HCT116 (cell line): ENCODE measurements around the gene CDC37L1. TPM values are rescaled to one million over a fixed set of nuclear protein-coding genes. Genes with fewer than 3 reads are reported as not detected.

Source experiments
- ATAC-seq: fragments of 200-7000 bp; cut with Tn5 transposase; 2 replicates; pipeline ENCODE4 v1.9.1; 2020; ENCODE audit warnings: mild to moderate bottlenecking, moderate library complexity
- BruUV-seq: library from RNA; stranded (reverse); fragments of 400-500 nt; replicated peaks from 2 replicates; lab custom pipeline; 2021; lab: Mats Ljungman, UMichigan
- CTCF ChIA-PET: fragments of 300-600 bp; sonication (Branson Sonifier 250); formaldehyde crosslinking; loops from one replicate; lab custom pipeline; 2021; ENCODE audit warnings: antibody characterized with exemption; lab: Charles Lee
- POLR2A ChIA-PET: fragments of 300-600, 350-600 bp; sonication (Branson Sonifier 250); formaldehyde crosslinking; loops from one replicate; lab custom pipeline; 2021; ENCODE audit warnings: antibody characterized with exemption; lab: Charles Lee
- RAD21 ChIA-PET, 2 experiments: fragments of 300-600 bp; sonication (Branson Sonifier 250); formaldehyde crosslinking; loops; one replicate each; lab custom pipeline; 2023; ENCODE audit warnings: low total read pairs in 2 of 2; ENCODE audit not compliant: uncharacterized antibody in 2 of 2, unreplicated experiment in 2 of 2, low non-redundant PET in 1 of 2; lab: Charles Lee
- DNase-seq: peaks from one replicate; pipeline ENCODE4 v3.0.0-alpha.2; 2010; ENCODE audit warnings: low read depth, low spot score
- H2AFZ ChIP-seq: fragments of 200-600 bp; shearing (Covaris generic), sonication (generic); 2 replicates; pipeline ENCODE4 v1.6.1; 2017; ENCODE audit warnings: low read depth, mixed run types, mixed read lengths, antibody characterized with exemption, low read length; ENCODE audit not compliant: poor library complexity, severe bottlenecking
- H3K27ac ChIP-seq: 2 replicates; pipeline ENCODE4 v1.5.1; 2012; ENCODE audit warnings: low read depth, low read length
- H3K27me3 ChIP-seq: fragments of 200-600 bp; sonication (generic); 2 replicates; pipeline ENCODE4 v1.6.1; 2016; ENCODE audit warnings: mixed run types, low read length, mixed read lengths; ENCODE audit not compliant: insufficient read depth
- H3K36me3 ChIP-seq, 2 experiments: fragments of 200-500 bp in 1 of 2; fragments of 200-600 bp in 1 of 2; sonication (Bioruptor generic) in 1 of 2; sonication (generic) in 1 of 2; 2 replicates each; pipeline versions ENCODE4 v1.5.1 to v1.6.1; 2014 to 2016; ENCODE audit warnings: low read length in 2 of 2, inconsistent platforms in 1 of 2, mixed read lengths in 1 of 2, mixed run types in 1 of 2; ENCODE audit not compliant: insufficient read depth in 2 of 2, control insufficient read depth in 1 of 2
- H3K4me1 ChIP-seq, 2 experiments: fragments of 200-600 bp in 1 of 2; sonication (generic) in 1 of 2; 2 replicates each; pipeline versions ENCODE4 v1.5.1 to v1.6.1; 2012 to 2017; ENCODE audit warnings: low read length in 2 of 2, inconsistent platforms in 1 of 2, mild to moderate bottlenecking in 1 of 2, mixed read lengths in 1 of 2, mixed run types in 1 of 2, moderate library complexity in 1 of 2; ENCODE audit not compliant: insufficient read depth in 2 of 2, control insufficient read depth in 1 of 2
- H3K4me2 ChIP-seq: fragments of 200-600 bp; sonication (generic); 2 replicates; pipeline ENCODE4 v1.6.1; 2017; ENCODE audit warnings: mixed run types, low read length, mixed read lengths
- H3K4me3 ChIP-seq, 2 experiments: fragments of 200-600 bp in 1 of 2; sonication (generic) in 1 of 2; replicated peaks in 1 of 2; 2 replicates each; pipeline ENCODE4 v1.5.1; 2011 to 2016; ENCODE audit warnings: low read length in 2 of 2, control low read depth in 1 of 2, low read depth in 1 of 2, mild to moderate bottlenecking in 1 of 2, mixed read lengths in 1 of 2, mixed run types in 1 of 2
- H3K79me2 ChIP-seq: fragments of 200-600 bp; sonication (generic); 2 replicates; pipeline ENCODE4 v1.6.1; 2017; ENCODE audit warnings: mild to moderate bottlenecking, mixed run types, low read length, moderate library complexity, mixed read lengths; ENCODE audit not compliant: insufficient read depth
- H3K9ac ChIP-seq: fragments of 200-600 bp; sonication (generic); 2 replicates; pipeline ENCODE4 v1.6.1; 2016; ENCODE audit warnings: low read length, mixed read lengths
- H3K9me2 ChIP-seq: fragments of 200-600 bp; sonication (generic), shearing (Covaris generic); 2 replicates; pipeline ENCODE4 v1.6.1; 2017; ENCODE audit warnings: mixed run types, mild to moderate bottlenecking, moderate library complexity; ENCODE audit not compliant: insufficient read depth
- H3K9me3 ChIP-seq, 2 experiments: fragments of 200-500 bp in 1 of 2; fragments of 200-600 bp in 1 of 2; sonication (Bioruptor generic) in 1 of 2; sonication (generic) in 1 of 2; 2 replicates each; pipeline ENCODE4 v1.6.1; 2014 to 2017; ENCODE audit warnings: low read length in 2 of 2, mixed read lengths in 2 of 2, inconsistent platforms in 1 of 2, low read depth in 1 of 2, mild to moderate bottlenecking in 1 of 2, mixed run types in 1 of 2, moderate library complexity in 1 of 2; ENCODE audit not compliant: control insufficient read depth in 1 of 2, insufficient read depth in 1 of 2
- H4K20me1 ChIP-seq: fragments of 200-600 bp; sonication (generic), shearing (Covaris generic); 2 replicates; pipeline ENCODE4 v1.6.1; 2017; ENCODE audit warnings: mixed run types, mild to moderate bottlenecking, moderate library complexity; ENCODE audit not compliant: insufficient read depth
- EZH2phosphoT487 ChIP-seq: fragments of 200-600 bp; IDR thresholded peaks from 2 replicates; pipeline ENCODE4 v1.6.1; 2018; ENCODE audit warnings: antibody characterized with exemption, borderline replicate concordance
- POLR2AphosphoS5 ChIP-seq: IDR thresholded peaks from 2 replicates; pipeline ENCODE4 v1.6.1; 2011; ENCODE audit warnings: mild to moderate bottlenecking, low read depth, low read length, moderate library complexity
- SIN3A ChIP-seq: IDR thresholded peaks from 2 replicates; pipeline ENCODE4 v1.6.1; 2012; ENCODE audit warnings: low read depth
- YY1 ChIP-seq: IDR thresholded peaks from 2 replicates; pipeline ENCODE4 v1.6.1; 2011; ENCODE audit warnings: low read length, low read depth, moderate library complexity, mild to moderate bottlenecking; ENCODE audit not compliant: insufficient replicate concordance; ENCODE audit errors: extremely low read depth
- ZBTB33 ChIP-seq: IDR thresholded peaks from 2 replicates; pipeline ENCODE4 v1.6.1; 2011; ENCODE audit warnings: mild to moderate bottlenecking, low read length, moderate library complexity; ENCODE audit not compliant: insufficient replicate concordance; ENCODE audit errors: extremely low read depth
- ZNF274 ChIP-seq: fragments of 200-500 bp; sonication (Bioruptor generic); IDR thresholded peaks from 2 replicates; pipeline ENCODE4 v1.6.1; 2014; ENCODE audit warnings: mild to moderate bottlenecking, low read depth, low read length, inconsistent platforms
- intact Hi-C: fragments of 100-400 bp; cut with micrococcal nuclease; formaldehyde crosslinking; loops from 2 replicates; pipeline ENCODE4 v1.10.0; 2022
- total RNA-seq: library from RNA; stranded (reverse); gene quantifications from one replicate; pipeline ENCODE4 v1.2.1, GENCODE V29; 2021; ENCODE audit not compliant: unreplicated experiment

CDC37L1 gene
- total RNA-seq, 1 experiment from 2014 or later: 18.1 TPM

DNA sequence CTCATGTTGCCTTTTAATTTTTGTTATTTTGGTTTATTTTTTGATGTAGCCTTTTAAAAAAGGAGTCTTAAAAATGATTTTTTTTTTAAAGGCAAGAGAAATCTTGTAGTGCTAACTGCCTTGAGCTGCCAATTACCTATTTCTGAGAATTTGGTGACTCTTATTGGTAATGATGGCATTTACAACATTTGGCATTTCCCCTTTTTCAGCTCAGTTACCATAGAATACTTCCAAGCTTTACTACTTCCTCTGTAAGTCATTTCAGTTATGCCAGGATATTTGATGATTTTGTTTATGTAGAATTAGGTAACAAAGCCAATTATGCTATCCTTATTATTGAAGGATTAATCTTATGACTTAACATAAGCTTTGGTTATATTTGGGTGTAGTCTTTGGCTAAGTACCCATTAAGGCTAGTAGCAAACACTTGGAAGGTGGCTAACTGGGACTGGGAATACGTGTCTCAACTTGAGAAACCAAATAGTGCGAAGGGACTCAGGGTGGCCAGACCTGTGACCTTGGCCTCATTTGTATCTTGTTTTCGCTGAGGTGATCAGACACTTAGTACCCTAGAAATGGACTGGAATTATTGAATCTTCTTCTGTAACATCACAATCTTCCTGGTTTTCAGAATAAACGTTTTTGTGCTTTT is 27.7 kb downstream of the CDC37L1 start:
- no peak for TF ChIP-seq YY1
- no peak for TF ChIP-seq ZNF274
- no peak for TF ChIP-seq ZBTB33
- no peak for TF ChIP-seq EZH2phosphoT487
- no peak for TF ChIP-seq SIN3A
- no peak for TF ChIP-seq POLR2AphosphoS5
- Histone ChIP-seq H3K9me2 (no peaks in the 10 kb centered on the region), H3K36me3 (peaks cover 17 to 18% of the 10 kb centered on the region in 2 experiments), H3K79me2 (no peaks in the 10 kb centered on the region), H3K27ac (no peak overlapping the region), H4K20me1 (no peaks in the 10 kb centered on the region; the same call in 1 of the 2 replicates), H3K4me2 (no peak overlapping the region), H3K4me1 (no peaks in the 10 kb centered on the region), H3K9me3 (no peaks in the 10 kb centered on the region), H3K9ac (no peak overlapping the region), H2AFZ (no peak overlapping the region), H3K4me3 (no peak overlapping the region), H3K27me3 (no peaks in the 10 kb centered on the region)
- no peak for DNase-seq
- no peak for ATAC-seq
- POLR2A ChIA-PET: no interaction called here
- CTCF ChIA-PET: no interaction called here
- intact Hi-C loops: no loop called here
- no TSS peak for BruUV-seq
- RAD21 ChIA-PET: no interaction called here
